SJSA1 (cell line): ENCODE data around the gene NCKAP5. TPM values are rescaled to one million over a fixed set of nuclear protein-coding genes. Genes with fewer than 3 reads are reported as not detected.
"Not testable (repeated sequence)": the region's sequence is repeated elsewhere in the genome, so short reads cannot be mapped to it uniquely, and the experiment has no call there.

Source experiments
- DNase-seq, 2 experiments: peaks; one replicate each; pipeline ENCODE4 v3.0.0-alpha.2; 2015 to 2020; ENCODE audit warnings: low spot score in 2 of 2, low read depth in 1 of 2
- H3K27ac ChIP-seq: fragments of 250-450 bp; sonication (Bioruptor Pico); 2 replicates; pipeline ENCODE4 v1.5.1; 2020; ENCODE audit warnings: mild to moderate bottlenecking, moderate library complexity
- H3K27me3 ChIP-seq: fragments of 250-450 bp; sonication (Bioruptor Pico); replicated peaks from 2 replicates; pipeline ENCODE4 v1.5.1; 2020; ENCODE audit warnings: mild to moderate bottlenecking, moderate library complexity
- H3K36me3 ChIP-seq: fragments of 250-450 bp; sonication (Bioruptor Pico); 2 replicates; pipeline ENCODE4 v1.5.1; 2020; ENCODE audit warnings: mild to moderate bottlenecking
- H3K4me1 ChIP-seq: fragments of 250-450 bp; sonication (Bioruptor Pico); replicated peaks from 2 replicates; pipeline ENCODE4 v1.6.1; 2021; ENCODE audit warnings: mild to moderate bottlenecking
- H3K4me3 ChIP-seq: fragments of 250-450 bp; sonication (Bioruptor Pico); 2 replicates; pipeline ENCODE4 v1.5.1; 2020; ENCODE audit warnings: mild to moderate bottlenecking
- H3K9me3 ChIP-seq: fragments of 250-450 bp; sonication (Bioruptor Pico); replicated peaks from 2 replicates; pipeline ENCODE4 v1.5.1; 2020; ENCODE audit warnings: mild to moderate bottlenecking
- total RNA-seq: library from RNA; depleted of rRNA; stranded (reverse); fragments of >200 nt; shearing (Covaris generic); gene quantifications from 2 replicates; pipeline ENCODE4 v1.2.3, GENCODE V29; 2014

Gene NCKAP5
- total RNA-seq, 1 experiment from 2014 or later: 2.5 TPM

- DNase-seq: no peak
- Histone ChIP-seq H3K36me3 (no peaks in the 10 kb centered on the region), H3K9me3 (no peaks in the 10 kb centered on the region)
These were observed 852.6 kb downstream of the NCKAP5 start for GRCh38 chr2:132715386-132716351.

GRCh38 chr2:132703396-132703795 lies 864.9 kb downstream of the NCKAP5 start:
- H3K27ac ChIP-seq: no peak overlapping the region
- peaks cover 17% of the 10 kb centered on the region for H3K4me1 ChIP-seq
- H3K27me3 ChIP-seq: no peaks in the 10 kb centered on the region
- no peaks in the 10 kb centered on the region for H3K36me3 ChIP-seq
- peak in 1 of 2 experiments; percentile 42 for DNase-seq
- H3K9me3 ChIP-seq: no peaks in the 10 kb centered on the region
- no peak overlapping the region for H3K4me3 ChIP-seq

More at GRCh38 chr2:132715386-132716351, 852.6 kb downstream of the NCKAP5 start:
- H3K4me1 ChIP-seq: 0 out of 2 replicates have a peak, but pooled peaks cover 6% of the 10 kb centered on the region
- H3K27me3 ChIP-seq: no peaks in the 10 kb centered on the region
- no peak overlapping the region for H3K4me3 ChIP-seq
- H3K27ac ChIP-seq: no peak overlapping the region

- Histone ChIP-seq H3K4me3 (no peak overlapping the region), H3K9me3 (no peaks in the 10 kb centered on the region), H3K27ac (no peak overlapping the region), H3K4me1 (peaks cover 17% of the 10 kb centered on the region), H3K27me3 (no peaks in the 10 kb centered on the region), H3K36me3 (no peaks in the 10 kb centered on the region)
- DNase-seq: peak in 1 of 2 experiments; percentile 16
These were observed 866.5 kb downstream of the NCKAP5 start for GRCh38 chr2:132701810-132702209.

- H3K27me3 ChIP-seq, H3K4me3 ChIP-seq, H3K9me3 ChIP-seq, H3K36me3 ChIP-seq, DNase-seq, H3K27ac ChIP-seq: not testable (repeated sequence)
- peaks cover 17% of the 10 kb centered on the region for H3K4me1 ChIP-seq
These were observed 868.5 kb downstream of the NCKAP5 start for GRCh38 chr2:132699802-132700201.

GRCh38 chr2:132698347-132698746 lies 869.9 kb downstream of the NCKAP5 start:
- DNase-seq, H3K27me3 ChIP-seq, H3K27ac ChIP-seq, H3K4me3 ChIP-seq, H3K36me3 ChIP-seq, H3K9me3 ChIP-seq: not testable (repeated sequence)
- H3K4me1 ChIP-seq: peaks cover 12% of the 10 kb centered on the region

GRCh38 chr2:132697556-132698205 lies 870.6 kb downstream of the NCKAP5 start:
- H3K36me3 ChIP-seq: no peaks in the 10 kb centered on the region
- peaks cover 14% of the 10 kb centered on the region; the same call in 1 of the 2 replicates for H3K4me1 ChIP-seq
- H3K27ac ChIP-seq: no peak overlapping the region
- no peak overlapping the region for H3K4me3 ChIP-seq
- H3K27me3 ChIP-seq: no peaks in the 10 kb centered on the region
- DNase-seq: no peak
- no peaks in the 10 kb centered on the region for H3K9me3 ChIP-seq

- H3K27ac ChIP-seq: no peak overlapping the region
- H3K9me3 ChIP-seq: no peaks in the 10 kb centered on the region
- H3K4me1 ChIP-seq: peaks cover 16% of the 10 kb centered on the region
- no peak overlapping the region for H3K4me3 ChIP-seq
- H3K36me3 ChIP-seq: no peaks in the 10 kb centered on the region
- H3K27me3 ChIP-seq: no peaks in the 10 kb centered on the region
- DNase-seq: no peak
These were observed 875.4 kb downstream of the NCKAP5 start for GRCh38 chr2:132692816-132693215.

- Histone ChIP-seq H3K4me1 (peaks cover 16% of the 10 kb centered on the region), H3K27me3 (no peaks in the 10 kb centered on the region), H3K4me3 (no peak overlapping the region), H3K27ac (peak overlapping the region; percentile 48; the same call in 1 of the 2 replicates), H3K9me3 (no peaks in the 10 kb centered on the region), H3K36me3 (no peaks in the 10 kb centered on the region)
- DNase-seq: no peak
These were observed 876.7 kb downstream of the NCKAP5 start for GRCh38 chr2:132691556-132691955.

GRCh38 chr2:132690664-132691303 lies 877.5 kb downstream of the NCKAP5 start:
- peak overlapping the region; percentile 48 for H3K27ac ChIP-seq
- H3K36me3 ChIP-seq: no peaks in the 10 kb centered on the region
- peaks cover 16% of the 10 kb centered on the region for H3K4me1 ChIP-seq
- H3K27me3 ChIP-seq: no peaks in the 10 kb centered on the region
- H3K4me3 ChIP-seq: no peak overlapping the region
- DNase-seq: peak in 1 of 2 experiments; percentile 29
- H3K9me3 ChIP-seq: no peaks in the 10 kb centered on the region

GRCh38 chr2:132681766-132682165 lies 886.5 kb downstream of the NCKAP5 start:
- H3K27me3 ChIP-seq: no peaks in the 10 kb centered on the region
- DNase-seq: no peak

GRCh38 chr2:132680544-132680943 lies 887.7 kb downstream of the NCKAP5 start:
- Histone ChIP-seq H3K27ac (no peak overlapping the region), H3K9me3 (no peaks in the 10 kb centered on the region), H3K4me3 (no peak overlapping the region), H3K27me3 (no peaks in the 10 kb centered on the region), H3K4me1 (peaks cover 22% of the 10 kb centered on the region), H3K36me3 (no peaks in the 10 kb centered on the region)
- no peak for DNase-seq

More at GRCh38 chr2:132681766-132682165, 886.5 kb downstream of the NCKAP5 start:
- H3K36me3 ChIP-seq: no peaks in the 10 kb centered on the region
- H3K27ac ChIP-seq: no peak overlapping the region
- H3K4me1 ChIP-seq: peaks cover 22% of the 10 kb centered on the region
- H3K9me3 ChIP-seq: no peaks in the 10 kb centered on the region
- no peak overlapping the region for H3K4me3 ChIP-seq

- Histone ChIP-seq H3K27me3 (no peaks in the 10 kb centered on the region), H3K27ac (peak overlapping the region; percentile 21; the same call in 1 of the 2 replicates), H3K4me3 (no peak overlapping the region), H3K4me1 (peaks cover 22% of the 10 kb centered on the region), H3K9me3 (no peaks in the 10 kb centered on the region), H3K36me3 (no peaks in the 10 kb centered on the region)
- DNase-seq: no peak
These were observed 889.8 kb downstream of the NCKAP5 start for GRCh38 chr2:132678483-132678882.

- Histone ChIP-seq H3K9me3 (no peaks in the 10 kb centered on the region), H3K4me1 (peaks cover 23% of the 10 kb centered on the region), H3K27me3 (no peaks in the 10 kb centered on the region), H3K36me3 (no peaks in the 10 kb centered on the region), H3K4me3 (no peak overlapping the region), H3K27ac (peak overlapping the region; percentile 21; the same call in 1 of the 2 replicates)
- DNase-seq: no peak
These were observed 890.6 kb downstream of the NCKAP5 start for GRCh38 chr2:132677661-132678060.
